Adrenal gland (tissue), 19 donors: ENCODE measurements around the gene PRKAB2. TPM values are rescaled to one million over a fixed set of nuclear protein-coding genes. Genes with fewer than 3 reads are reported as not detected.

Experiments
- DNase-seq, 7 donors: peaks; one replicate each; pipeline ENCODE4 v3.0.0-alpha.2; 2019 to 2020
- H3K27ac ChIP-seq, 5 donors: fragments of 200-600 bp; sonication (generic) in 4 of 5; 1 replicate in 3 of 5; 2 replicates in 2 of 5; pipeline versions ENCODE4 v1.5.1 to v1.8.0; 2016 to 2020; ENCODE audit warnings: mild to moderate bottlenecking in 1 of 5
- H3K27me3 ChIP-seq: fragments of 200-600 bp; 2 replicates; pipeline ENCODE4 v1.8.0; 2021
- H3K36me3 ChIP-seq, 2 donors: fragments of 200-600 bp; replicated peaks in 1 of 2; 1 replicate in 1 of 2; 2 replicates in 1 of 2; pipeline versions ENCODE4 v1.5.1 to v1.8.0; 2018 to 2022
- H3K4me1 ChIP-seq, 2 donors: fragments of 200-600 bp; replicated peaks in 1 of 2; 1 replicate in 1 of 2; 2 replicates in 1 of 2; pipeline versions ENCODE4 v1.5.1 to v1.8.0; 2018 to 2021
- H3K4me3 ChIP-seq, 4 donors: fragments of 200-600 bp; sonication (generic) in 3 of 4; one replicate each; pipeline ENCODE4 v1.5.1; 2016 to 2018
- H3K9me3 ChIP-seq, 3 donors: fragments of 200-600 bp; sonication (generic) in 1 of 3; replicated peaks in 1 of 3; 1 replicate in 2 of 3; 2 replicates in 1 of 3; pipeline versions ENCODE4 v1.5.1 to v1.8.0; 2016 to 2021
- POLR2A ChIP-seq, 2 donors: fragments of 450-650 bp; IDR thresholded peaks; one replicate each; pipeline ENCODE4 v1.6.1; 2017; ENCODE audit warnings: antibody characterized with exemption in 2 of 2, mild to moderate bottlenecking in 2 of 2, moderate library complexity in 1 of 2
- WGBS, 4 donors: extraction: QIAGEN DNeasy Blood & Tissue Kit in 2 of 4; methylation state at CpG; one replicate each; pipeline versions ENCODE4 v1.1.5 to v1.1.7; 2013 to 2017; 5-methylcytosine and 5-hydroxymethylcytosine counted together
- intact Hi-C, 2 donors: fragments of 100-400 bp; cut with DNase I; formaldehyde crosslinking; loops; one replicate each; pipeline versions ENCODE4 v1.14.1 to v1.15.0; 2022 to 2023
- long read RNA-seq, 10 donors: library from polyadenylated mRNA in 3 of 10; unstranded in 2 of 10; stranded (forward) in 1 of 10; transcript quantifications; one replicate each; pipeline ENCODE4 v2.0.0 and lab custom pipeline, GENCODE V29; 2021 to 2026
- polyA plus RNA-seq, 3 donors: library from polyadenylated mRNA; stranded (reverse); fragments of 200-250 nt in 2 of 3; fragments of 350-450 nt in 1 of 3; fragmentation: Illumina TruSeq in 1 of 3; extraction: RNeasy Lipid Tissue Mini Kit (QIAGEN cat#74804) in 1 of 3; gene quantifications; one replicate each; pipeline ENCODE4 v1.2.3, GENCODE V29; 2013 to 2014
- total RNA-seq, 9 donors: library from RNA; depleted of rRNA in 4 of 9; stranded (reverse); fragments of >200 nt in 4 of 9; fragments of 120-200 nt in 1 of 9; fragmentation: NEBNext Ultra II Directional in 1 of 9; extraction: Animal tissue kit (Norgen Biotek cat#: 25700) in 1 of 9; gene quantifications; one replicate each; pipeline versions ENCODE4 v1.1.0 to v1.2.4, GENCODE V29; 2013 to 2023
- TF ChIP-seq, protein P1 (sequence below), 6 experiments: fragments of 450-650 bp in 4 of 6; fragments of 200-600 bp in 2 of 6; sonication (generic) in 1 of 6; IDR thresholded peaks; 1 replicate in 5 of 6; 2 replicates in 1 of 6; pipeline versions ENCODE4 v1.5.1 to v1.8.0; 2016 to 2021; ENCODE audit warnings: antibody characterized with exemption in 6 of 6, mild to moderate bottlenecking in 2 of 6, moderate library complexity in 1 of 6
- donor health status: healthy with polysubstance abuse.
- donor health status: Bipolar disorder and iron deficiency.
- donor health status: DM: yes; HTN: yes; CAD: no.
- donor health status: DM: no; HTN: no; CAD: no.
- donor health status: DM: no; HTN: no; CAD: no.
- donor health status: DM: yes; HTN: yes; CAD: no.

The PRKAB2 gene
- total RNA-seq, result 10 to 100 TPM in 7 of 9 donors, 1 to 10 TPM in 2; 9.3 to 53.8 (median 14.4) TPM
- 10 to 100 TPM in 1 of 3 donors, 1 to 10 TPM in 2; 4.3 to 28.1 (median 9.7) TPM for polyA plus RNA-seq
- long read RNA-seq, donor 1, full-length matches to known transcripts, result 2 of 14 reads
- long read RNA-seq, donor 1, partial matches to known transcripts, result 12 of 14 reads
- long read RNA-seq, donor 1, other reads (novel, unspliced or antisense), result 0 of 14 reads
- long read RNA-seq, donor 2, full-length matches to known transcripts, result 5 of 27 reads
- long read RNA-seq, donor 2, partial matches to known transcripts, result 16 of 27 reads
- long read RNA-seq, donor 2, other reads (novel, unspliced or antisense), result 6 of 27 reads
- long read RNA-seq, donor 3, full-length matches to known transcripts, result 1 of 1 reads
- long read RNA-seq, donor 3, partial matches to known transcripts, result 0 of 1 reads
- long read RNA-seq, donor 3, other reads (novel, unspliced or antisense), result 0 of 1 reads
- long read RNA-seq, donor 4, full-length matches to known transcripts, result 4 of 15 reads
- long read RNA-seq, donor 4, partial matches to known transcripts, result 6 of 15 reads
- long read RNA-seq, donor 4, other reads (novel, unspliced or antisense), result 5 of 15 reads
- long read RNA-seq, donor 5, full-length matches to known transcripts, result 2 of 8 reads
- long read RNA-seq, donor 5, partial matches to known transcripts, result 4 of 8 reads
- long read RNA-seq, donor 5, other reads (novel, unspliced or antisense), result 2 of 8 reads
- long read RNA-seq, donor 6, partial matches to known transcripts, result 2 of 6 reads
- long read RNA-seq, donor 6, other reads (novel, unspliced or antisense), result 4 of 6 reads
- long read RNA-seq, donor 7, full-length matches to known transcripts, result 1 of 1 reads
- long read RNA-seq, donor 7, partial matches to known transcripts, result 0 of 1 reads
- long read RNA-seq, donor 7, other reads (novel, unspliced or antisense), result 0 of 1 reads
- long read RNA-seq, donor 8, full-length matches to known transcripts, result 4 of 11 reads
- long read RNA-seq, donor 8, partial matches to known transcripts, result 7 of 11 reads
- long read RNA-seq, donor 8, other reads (novel, unspliced or antisense), result 0 of 11 reads
- long read RNA-seq, donor 9, full-length matches to known transcripts, result 3 of 15 reads
- long read RNA-seq, donor 9, partial matches to known transcripts, result 12 of 15 reads
- long read RNA-seq, donor 9, other reads (novel, unspliced or antisense), result 0 of 15 reads
- long read RNA-seq, donor 10, full-length matches to known transcripts, result 1 of 1 reads
- long read RNA-seq, donor 10, partial matches to known transcripts, result 0 of 1 reads
- long read RNA-seq, donor 10, other reads (novel, unspliced or antisense), result 0 of 1 reads

- Histone ChIP-seq H3K4me1 (peaks cover 17 to 53% of the 10 kb centered on the region in 2 donors), H3K27me3 (no peaks in the 10 kb centered on the region), H3K9me3 (no peaks in the 10 kb centered on the region), H3K36me3 (no peaks in the 10 kb centered on the region), H3K4me3 (peak within 1 kb of the TSS; percentile 59 to 87 (median 83)), H3K27ac (peak within 1 kb of the TSS; percentile 65 to 96 (median 94))
- intact Hi-C loops, result loop anchor here (2.0 to 5.0 kb wide), 2 partner anchors 70 kb away; partner anchors contain the start of gene CHD1L (in 2 of the 2)
- WGBS, 4 donors, result 0 to 1% (median 0%) methylated on average over 14 to 72 of the region's 72 CpGs
- TF ChIP-seq, protein P1, sequence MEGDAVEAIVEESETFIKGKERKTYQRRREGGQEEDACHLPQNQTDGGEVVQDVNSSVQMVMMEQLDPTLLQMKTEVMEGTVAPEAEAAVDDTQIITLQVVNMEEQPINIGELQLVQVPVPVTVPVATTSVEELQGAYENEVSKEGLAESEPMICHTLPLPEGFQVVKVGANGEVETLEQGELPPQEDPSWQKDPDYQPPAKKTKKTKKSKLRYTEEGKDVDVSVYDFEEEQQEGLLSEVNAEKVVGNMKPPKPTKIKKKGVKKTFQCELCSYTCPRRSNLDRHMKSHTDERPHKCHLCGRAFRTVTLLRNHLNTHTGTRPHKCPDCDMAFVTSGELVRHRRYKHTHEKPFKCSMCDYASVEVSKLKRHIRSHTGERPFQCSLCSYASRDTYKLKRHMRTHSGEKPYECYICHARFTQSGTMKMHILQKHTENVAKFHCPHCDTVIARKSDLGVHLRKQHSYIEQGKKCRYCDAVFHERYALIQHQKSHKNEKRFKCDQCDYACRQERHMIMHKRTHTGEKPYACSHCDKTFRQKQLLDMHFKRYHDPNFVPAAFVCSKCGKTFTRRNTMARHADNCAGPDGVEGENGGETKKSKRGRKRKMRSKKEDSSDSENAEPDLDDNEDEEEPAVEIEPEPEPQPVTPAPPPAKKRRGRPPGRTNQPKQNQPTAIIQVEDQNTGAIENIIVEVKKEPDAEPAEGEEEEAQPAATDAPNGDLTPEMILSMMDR (IDR thresholded peaks at IDR 0.05), result peak; percentile 61 to 98 (median 90)
- peak; percentile 83 to 96 for TF ChIP-seq POLR2A (IDR thresholded peaks at IDR 0.05)
- DNase-seq, result peak; percentile 95 to 98 (median 97)
These were observed at the start of gene PRKAB2 for GRCh38 chr1:147172168-147173016. Gene PRKAB2, minus strand, starts transcription at chr1:147172470. Its CDS starts 326 bp downstream, at chr1:147172144.

DNA sequence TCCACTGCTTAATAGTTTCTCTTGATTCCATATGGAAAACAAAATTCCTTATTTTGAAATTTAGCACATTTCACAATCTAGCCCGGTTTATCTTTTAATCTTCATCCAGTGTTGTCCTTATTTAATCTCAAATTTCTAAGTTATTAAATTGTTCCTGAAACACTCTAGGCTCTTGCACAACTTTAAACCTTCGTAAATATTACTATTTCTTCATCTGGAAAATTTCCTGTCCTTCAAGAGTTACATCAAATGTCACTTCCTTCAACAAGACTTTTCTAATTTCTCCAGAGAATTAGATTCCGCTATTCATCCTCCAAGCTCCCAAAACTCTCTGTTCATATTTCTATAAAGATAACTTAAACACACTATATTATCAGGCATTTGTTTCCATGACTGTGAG, 46.3 kb upstream of the PRKAB2 start:
- DNase-seq, result no peak
- no peak overlapping the region for H3K4me3 ChIP-seq
- H3K27ac ChIP-seq, result no peak overlapping the region
- no peaks in the 10 kb centered on the region for H3K4me1 ChIP-seq
- intact Hi-C loops, result no loop called here
- H3K9me3 ChIP-seq, result no peaks in the 10 kb centered on the region
- TF ChIP-seq, protein P1 (IDR thresholded peaks at IDR 0.05), result no peak
- TF ChIP-seq POLR2A (IDR thresholded peaks at IDR 0.05), result no peak
- 49 to 55% (median 53%) methylated on average over 3 of the region's 3 CpGs for WGBS, 4 donors
- no peaks in the 10 kb centered on the region for H3K27me3 ChIP-seq
- H3K36me3 ChIP-seq, result no peaks in the 10 kb centered on the region

DNA sequence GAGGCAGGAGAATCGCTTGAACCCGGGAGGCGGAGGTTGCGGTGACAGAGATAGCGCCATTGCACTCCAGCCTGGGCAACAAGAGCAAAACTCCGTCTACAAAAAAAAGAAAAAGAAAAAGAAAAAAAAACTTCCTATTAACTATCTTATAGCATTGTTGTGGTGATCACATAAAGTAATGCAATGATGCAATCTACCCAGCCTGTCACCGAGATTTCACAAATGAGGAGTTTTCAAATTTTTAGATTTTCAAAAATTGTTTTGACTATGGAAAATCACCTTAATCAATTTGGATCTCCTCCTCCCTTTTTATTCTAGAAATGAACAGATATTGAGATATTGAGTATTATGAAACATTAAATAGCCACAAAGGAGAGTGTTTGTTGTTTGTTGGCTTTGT, 44.9 kb upstream of the PRKAB2 start:
- Histone ChIP-seq H3K9me3 (no peaks in the 10 kb centered on the region), H3K27me3 (no peaks in the 10 kb centered on the region), H3K4me3 (no peak overlapping the region), H3K36me3 (no peaks in the 10 kb centered on the region), H3K4me1 (no peaks in the 10 kb centered on the region), H3K27ac (no peak overlapping the region)
- intact Hi-C loops, result no loop called here
- 94 to 96% (median 95%) methylated on average over 7 of the region's 7 CpGs for WGBS, 4 donors
- TF ChIP-seq POLR2A (IDR thresholded peaks at IDR 0.05), result no peak
- TF ChIP-seq, protein P1 (IDR thresholded peaks at IDR 0.05), result no peak
- DNase-seq, result no peak
